NCI-H2081 treated with DMSO at 0.1 percent for 48 hours (cell line): ENCODE data around the gene CHL1.
A peak's percentile ranks its signal among the peaks of the same experiment; 100 is the strongest.
"Not testable (repeated sequence)": the region's sequence is repeated elsewhere in the genome, so short reads cannot be mapped to it uniquely, and the experiment has no call there.

Experiments used
- DNase-seq: peaks from one replicate; lab custom pipeline; 2025; lab: John Stamatoyannopoulos, UW

The CHL1 gene

DNA sequence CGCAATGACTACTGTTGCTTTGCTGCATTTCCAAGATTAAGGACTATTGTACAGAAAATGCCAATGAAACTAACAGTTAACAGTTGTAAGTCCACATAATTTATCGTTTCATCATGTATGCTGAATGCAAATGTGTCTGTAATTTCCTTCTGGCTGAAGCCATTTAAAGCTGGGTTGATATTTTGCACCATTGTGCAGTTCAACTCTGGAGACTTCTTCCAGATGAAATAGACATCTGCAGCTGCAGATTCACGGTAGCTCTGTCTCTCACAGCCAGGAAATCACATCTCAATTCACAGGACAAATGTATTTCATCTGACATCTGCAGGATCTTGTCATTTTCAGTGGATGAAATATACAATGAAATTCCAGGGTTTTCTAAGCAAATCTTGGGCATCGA, 145.4 kb downstream of the CHL1 start:
- no peak for DNase-seq

- DNase-seq: no peak
Observed at GRCh38 chr3:346186-346585, 149.6 kb downstream of the CHL1 start.

GRCh38 chr3:347581-347980, 151.0 kb downstream of the CHL1 start:
- no peak for DNase-seq

- DNase-seq: no peak
Observed at GRCh38 chr3:350871-351371, 154.4 kb downstream of the CHL1 start.

GRCh38 chr3:352599-352998, 156.0 kb downstream of the CHL1 start:
- no peak for DNase-seq

DNA sequence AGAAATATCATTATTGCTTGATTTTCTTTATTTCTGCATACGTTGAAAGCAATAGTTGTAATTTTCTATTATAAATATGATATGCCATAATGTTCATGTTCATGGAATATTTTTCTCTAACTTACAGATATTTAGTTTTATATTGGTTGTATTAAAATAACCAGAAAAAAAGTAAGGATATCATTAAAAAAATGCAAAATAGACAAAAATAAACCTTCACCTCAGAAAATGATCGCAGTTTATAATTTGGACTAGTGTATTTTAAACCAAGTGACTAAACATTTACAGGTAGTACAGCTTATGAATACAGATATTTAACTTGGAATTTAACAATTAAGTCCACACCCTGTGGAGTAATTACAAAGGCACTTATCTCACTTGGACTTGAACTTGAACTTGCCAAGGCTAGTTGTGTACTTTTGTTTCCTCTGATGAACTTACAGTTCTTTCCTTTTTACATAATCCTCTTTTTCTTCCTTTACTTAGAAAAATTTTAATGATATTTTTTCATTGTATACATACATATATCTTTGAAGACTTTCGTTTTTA, 156.7 kb downstream of the CHL1 start:
- DNase-seq: no peak

GRCh38 chr3:354432-354831, 157.9 kb downstream of the CHL1 start:
- DNase-seq: no peak

DNA sequence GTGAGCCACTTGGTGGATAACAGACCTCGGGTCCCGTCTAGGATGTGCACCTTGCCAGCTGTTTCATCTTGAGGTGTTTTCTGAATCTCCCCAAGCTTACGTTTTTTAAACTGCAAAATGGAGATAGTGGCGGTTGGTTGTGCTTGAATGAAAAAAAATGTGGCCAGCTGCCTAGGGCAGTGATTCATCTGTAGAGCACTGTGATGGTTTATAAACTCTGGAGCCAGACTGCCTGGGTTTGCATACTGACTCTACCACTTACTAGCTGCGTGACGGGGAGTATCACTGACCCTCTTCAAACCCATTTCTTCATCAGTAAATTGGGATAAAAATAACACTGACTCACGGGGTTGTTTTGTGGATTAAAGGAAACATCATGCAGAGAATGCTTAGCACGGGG, 159.1 kb downstream of the CHL1 start:
- DNase-seq: no peak

DNA sequence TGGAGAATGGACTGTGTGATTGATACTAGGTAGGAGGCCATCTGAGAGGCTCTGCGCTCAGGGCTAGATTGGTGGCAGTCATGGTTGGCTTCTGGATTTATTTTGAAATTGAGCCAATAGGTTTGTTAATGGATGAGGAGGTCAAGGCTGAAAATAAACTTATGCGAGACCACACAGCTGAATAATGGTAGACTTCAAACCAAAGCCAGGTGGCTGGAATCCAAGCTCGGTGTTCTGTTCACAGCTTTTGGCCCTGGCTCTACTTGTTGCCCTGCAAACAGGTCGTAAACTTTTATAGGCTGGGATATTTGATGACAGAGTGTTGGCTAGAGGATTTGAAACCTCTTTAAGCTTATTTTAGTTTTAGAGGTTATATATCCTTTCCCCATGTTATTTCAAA, 160.4 kb downstream of the CHL1 start:
- DNase-seq: peak; percentile 1

GRCh38 chr3:359672-360071, 163.1 kb downstream of the CHL1 start:
- no peak for DNase-seq

GRCh38 chr3:362681-363338, 166.2 kb downstream of the CHL1 start:
- no peak for DNase-seq

- no peak for DNase-seq
Observed at GRCh38 chr3:364287-364686, 167.7 kb downstream of the CHL1 start.

DNA sequence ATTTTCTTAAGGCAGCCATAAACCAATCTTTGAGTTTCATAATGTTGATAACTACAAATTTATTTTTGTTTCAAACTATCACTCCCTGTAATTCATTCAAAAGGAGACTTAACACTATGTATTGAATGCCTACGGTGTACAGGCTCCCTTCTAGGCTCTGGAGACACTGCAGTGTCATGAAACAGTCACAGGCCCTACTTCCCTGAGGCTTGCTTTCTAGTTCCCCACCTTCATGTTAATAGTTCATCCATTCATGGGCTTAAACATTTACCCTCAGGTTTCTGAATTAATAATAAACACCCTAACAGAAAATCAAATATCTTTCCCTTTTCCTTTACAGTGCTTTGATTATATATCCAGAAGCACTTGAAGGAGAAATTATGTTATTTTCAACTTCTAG, 168.7 kb downstream of the CHL1 start:
- DNase-seq: no peak

DNA sequence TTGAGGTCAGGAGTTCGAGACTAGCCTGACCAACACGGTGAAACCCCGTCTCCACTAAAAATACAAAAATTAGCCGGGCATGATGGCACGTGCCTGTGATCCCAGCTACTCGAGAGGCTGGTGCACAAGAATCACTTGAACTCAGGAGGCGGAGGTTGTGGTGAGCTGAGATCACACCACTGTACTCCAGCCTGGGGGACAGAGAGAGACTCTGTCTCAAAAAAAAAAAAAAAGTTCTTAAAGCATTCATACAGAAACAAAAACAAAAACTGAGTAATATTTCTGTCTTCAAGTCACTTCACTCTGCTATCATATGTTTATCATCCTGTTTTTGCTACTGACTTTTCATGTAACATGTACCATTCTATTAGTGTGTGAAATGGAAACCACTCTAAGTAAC, 169.7 kb downstream of the CHL1 start:
- DNase-seq: not testable (repeated sequence)

DNA sequence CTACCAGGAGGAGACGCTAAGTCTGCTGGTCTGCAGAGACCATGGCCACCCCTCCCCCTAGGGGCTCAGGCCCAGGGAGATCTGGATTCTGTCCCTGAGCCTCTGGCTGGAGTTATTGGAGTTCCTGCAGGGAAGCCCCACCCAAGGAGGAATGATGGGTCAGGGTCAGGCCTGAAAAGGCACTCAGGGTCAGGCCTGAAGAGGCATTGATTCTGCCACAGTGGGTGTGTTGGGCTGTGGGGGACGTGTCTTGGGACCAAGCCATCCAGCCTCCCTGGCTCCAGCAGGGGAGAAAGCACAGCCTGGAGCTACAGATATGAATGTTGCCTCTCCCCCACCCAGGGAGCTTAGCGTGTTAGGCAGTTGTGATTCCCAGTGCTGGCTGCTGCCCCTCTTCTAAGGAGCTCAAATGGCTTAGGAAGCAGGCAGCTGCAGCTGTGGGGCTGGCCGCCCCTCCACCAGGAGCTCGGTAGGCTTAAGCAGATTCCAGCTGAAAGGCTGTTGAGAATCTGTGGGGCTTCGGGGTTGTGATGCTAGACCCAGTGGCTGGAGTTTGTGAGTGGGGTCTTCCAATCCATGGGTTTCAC, 176.7 kb downstream of the CHL1 start:
- DNase-seq: no peak

DNA sequence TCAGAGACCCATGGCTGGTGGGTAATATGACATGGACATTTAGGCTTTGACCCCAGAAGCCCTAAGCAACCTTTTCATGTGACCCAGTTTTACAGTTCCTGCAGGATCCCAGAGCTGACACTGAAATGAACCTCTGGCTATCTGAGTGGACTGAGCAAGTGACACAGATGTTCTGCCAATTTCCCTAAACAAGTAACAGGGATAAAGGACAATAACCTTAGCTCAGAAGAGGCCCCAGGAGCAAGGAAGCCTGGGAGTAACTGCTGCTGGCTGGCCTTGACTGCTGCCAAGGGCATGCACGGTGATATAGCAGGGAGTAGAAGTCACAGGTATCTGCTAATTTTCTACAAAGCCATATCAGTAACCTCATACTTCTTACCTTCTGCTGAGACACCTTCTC, 177.9 kb downstream of the CHL1 start:
- DNase-seq: no peak

- peak; percentile 3 for DNase-seq
Observed at GRCh38 chr3:377158-377561, 180.6 kb downstream of the CHL1 start.

- DNase-seq: no peak
Observed at GRCh38 chr3:380801-381200, 184.2 kb downstream of the CHL1 start.

- no peak for DNase-seq
Observed at GRCh38 chr3:385151-385550, 188.6 kb downstream of the CHL1 start.

GRCh38 chr3:394775-395174, 198.2 kb downstream of the CHL1 start:
- no peak for DNase-seq

DNA sequence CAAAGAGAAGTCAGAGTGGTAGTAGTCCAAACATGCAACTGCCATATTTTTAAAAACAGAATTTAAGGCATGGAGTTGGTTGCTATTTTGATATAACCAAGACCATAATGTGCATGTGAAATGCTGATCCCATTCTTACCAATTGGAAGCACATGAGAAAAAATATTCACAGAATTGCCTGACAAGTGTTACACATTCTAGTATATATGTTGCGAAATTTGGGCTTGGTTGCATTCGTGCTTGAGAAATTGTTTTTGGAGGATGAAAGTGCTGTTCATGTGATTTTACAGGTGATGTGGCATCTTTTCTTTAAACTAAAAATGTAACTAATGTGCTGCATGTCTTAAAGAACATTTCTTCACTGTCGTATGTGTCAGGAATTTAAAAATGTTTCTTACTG, 199.7 kb downstream of the CHL1 start:
- no peak for DNase-seq

DNA sequence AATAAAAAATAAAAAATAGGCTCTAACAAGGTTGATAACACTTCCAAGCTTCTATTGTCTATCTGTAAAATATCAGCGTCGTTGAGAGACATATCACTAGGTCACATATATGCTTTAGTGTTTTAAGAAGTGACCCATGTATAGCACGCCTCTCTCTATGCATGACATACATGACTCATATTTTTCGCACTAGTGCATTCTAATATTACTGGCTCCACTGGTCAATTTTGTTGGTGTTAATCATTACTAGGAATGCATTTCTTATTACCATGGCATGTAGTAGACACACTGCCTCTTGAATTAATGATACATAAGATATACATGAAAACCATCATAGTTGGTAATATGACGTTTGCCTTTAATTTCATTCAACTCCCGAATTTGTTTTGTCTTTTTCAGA, 203.1 kb downstream of the CHL1 start:
- no peak for DNase-seq

DNA sequence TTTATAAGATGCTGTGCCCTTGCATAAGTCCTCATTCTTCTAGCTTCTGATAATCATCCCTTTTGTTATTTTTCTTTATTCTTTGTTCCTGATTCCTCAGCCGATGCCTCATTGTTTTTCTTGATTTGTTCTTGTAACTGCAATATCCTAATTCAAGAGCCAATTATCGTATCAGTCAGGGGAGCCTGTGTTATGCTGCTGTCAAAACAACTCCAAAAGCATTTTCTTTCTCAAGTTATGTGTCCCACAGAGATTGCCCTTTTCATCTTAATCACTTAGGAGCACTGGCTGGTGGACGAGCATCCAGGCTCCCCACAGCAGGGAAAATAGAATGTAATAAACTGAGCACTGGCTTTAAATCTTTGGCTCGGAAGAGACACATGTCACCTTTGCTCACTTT, 207.3 kb downstream of the CHL1 start:
- DNase-seq: no peak

- DNase-seq: no peak
Observed at GRCh38 chr3:409011-409410, 212.4 kb downstream of the CHL1 start.
